Femur (tissue), 1 donor: Measurements from ENCODE around the gene PP2D1.
A peak's percentile ranks its signal among the peaks of the same experiment; 100 is the strongest.
"Not testable (repeated sequence)": the region's sequence is repeated elsewhere in the genome, so short reads cannot be mapped to it uniquely, and the experiment has no call there.

Experiments
- DNase-seq: peaks from one replicate; pipeline ENCODE4 v3.0.0-alpha.2; 2017

PP2D1 gene

GRCh38 chr3:20039765-20040547 lies 27.9 kb upstream of the PP2D1 start, which contains the start of gene KAT2B:
KAT2B (plus strand) TSS chr3:20040446; CDS start chr3:20040478, 32 bp downstream.
- DNase-seq = peak; percentile 86

DNA sequence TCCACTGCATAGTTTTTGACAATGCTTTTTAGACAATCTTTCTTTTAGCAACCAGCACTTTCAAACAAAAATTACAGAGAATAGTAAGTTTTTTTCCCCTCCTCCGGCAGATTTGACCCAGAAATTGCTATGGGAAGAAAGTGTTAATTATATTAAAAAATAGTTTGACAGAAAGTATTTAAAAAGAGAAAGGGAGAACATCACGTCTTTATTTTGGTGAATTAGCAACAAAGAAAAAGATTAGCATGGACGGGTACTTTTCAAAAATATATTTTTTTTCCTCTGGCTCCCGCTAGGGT lies 27.4 kb upstream of the PP2D1 start:
- DNase-seq = no peak

GRCh38 chr3:20038699-20039465 lies 26.8 kb upstream of the PP2D1 start:
- no peak for DNase-seq

DNA sequence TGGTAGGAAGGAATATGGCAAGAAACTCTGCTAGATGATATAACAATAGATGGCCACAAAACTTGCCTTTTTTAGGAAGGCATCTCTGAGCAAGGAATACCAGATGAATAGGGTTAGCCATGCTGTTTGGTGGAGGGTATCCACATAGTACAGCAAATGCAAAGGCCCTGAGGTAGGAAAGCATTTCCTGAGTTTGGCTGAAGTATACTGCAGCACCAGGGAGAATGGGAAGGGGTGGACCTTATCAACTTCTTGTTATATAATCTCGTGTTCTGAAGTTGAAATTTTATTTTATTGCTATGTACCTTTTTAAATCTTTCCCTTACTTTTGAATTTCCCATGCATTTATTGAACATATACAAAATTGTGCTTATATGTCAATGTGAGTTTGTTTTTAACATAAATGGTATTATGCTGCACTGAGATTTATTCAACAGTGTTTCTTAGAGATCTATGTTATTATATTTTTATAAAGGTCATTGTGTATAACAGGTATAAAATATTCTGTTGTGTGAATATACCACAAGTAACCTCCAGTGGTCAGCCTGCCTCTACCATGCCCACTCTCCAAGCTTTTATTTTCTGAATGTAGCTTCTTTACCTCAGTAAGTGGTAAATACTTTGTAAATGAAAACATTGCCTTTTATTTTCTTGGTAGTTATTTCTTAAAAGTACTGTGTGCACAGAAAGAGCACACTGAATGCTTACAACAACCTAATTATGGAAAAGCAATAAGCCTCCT lies 25.4 kb upstream of the PP2D1 start:
- DNase-seq = no peak

DNA sequence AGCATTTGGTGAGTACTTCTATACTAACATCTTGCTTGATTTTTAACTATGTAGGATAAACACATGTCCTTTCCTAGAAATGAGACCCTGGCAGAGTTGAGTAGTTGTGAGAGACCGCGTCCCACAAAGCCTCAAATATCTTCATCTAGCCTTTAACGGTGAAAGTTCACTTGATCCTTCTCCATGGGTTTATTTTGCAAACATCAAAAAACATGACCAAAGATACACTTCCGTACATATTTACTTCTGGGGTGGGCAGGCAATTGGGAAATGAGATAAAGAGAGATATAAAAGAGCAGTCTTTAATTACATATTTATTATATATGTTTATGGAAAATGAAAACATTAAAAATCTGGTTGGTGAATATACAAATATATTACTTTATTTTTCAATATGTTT lies 23.0 kb upstream of the PP2D1 start:
- no peak for DNase-seq

DNA sequence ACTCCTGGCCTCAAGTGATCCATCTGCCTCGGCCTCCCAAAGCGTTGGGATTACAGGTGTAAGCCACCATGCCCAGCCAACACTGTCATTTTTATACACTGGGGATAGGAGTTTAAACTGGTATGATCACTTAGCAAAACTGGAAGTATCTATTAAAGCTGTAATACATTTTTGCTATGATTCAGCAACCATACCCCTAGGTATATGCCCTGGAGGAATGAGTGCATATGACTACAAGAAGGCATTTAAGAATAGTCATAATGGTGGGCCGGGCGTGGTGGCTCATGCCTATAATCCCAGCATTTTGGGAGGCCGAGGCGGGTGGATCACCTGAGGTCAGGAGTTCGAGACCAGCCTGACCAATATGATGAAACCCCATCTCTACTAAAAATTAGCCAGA lies 19.9 kb upstream of the PP2D1 start:
- not testable (repeated sequence) for DNase-seq

DNA sequence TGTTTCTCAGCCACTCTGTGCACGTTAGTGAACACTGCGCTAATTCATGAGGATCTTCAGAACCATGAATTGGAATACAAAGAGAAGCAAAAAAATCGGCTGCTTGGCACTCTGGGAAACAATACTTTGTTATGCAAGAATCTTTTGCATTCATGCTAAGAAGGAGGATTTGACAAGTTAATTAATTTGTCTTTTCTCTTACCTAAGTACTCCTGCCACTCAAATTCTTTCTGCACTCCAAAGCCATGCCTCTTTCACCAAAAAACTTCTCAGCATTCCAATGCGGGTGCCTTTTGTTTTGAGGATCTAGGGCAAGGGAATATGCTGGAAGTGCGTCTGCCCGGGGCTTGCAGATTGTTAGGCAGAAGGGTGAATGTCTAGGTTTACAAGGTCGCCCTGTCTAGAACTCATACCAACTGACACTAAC lies 16.9 kb upstream of the PP2D1 start:
- no peak for DNase-seq

GRCh38 chr3:20027136-20027535 lies 15.1 kb upstream of the PP2D1 start:
- no peak for DNase-seq

GRCh38 chr3:20023623-20024405 lies 11.8 kb upstream of the PP2D1 start:
- peak; percentile 36 for DNase-seq

- DNase-seq = no peak
Observed at GRCh38 chr3:20022954-20023622, 11.0 kb upstream of the PP2D1 start.

GRCh38 chr3:20016076-20016475 lies 4.0 kb upstream of the PP2D1 start:
- not testable (repeated sequence) for DNase-seq

DNA sequence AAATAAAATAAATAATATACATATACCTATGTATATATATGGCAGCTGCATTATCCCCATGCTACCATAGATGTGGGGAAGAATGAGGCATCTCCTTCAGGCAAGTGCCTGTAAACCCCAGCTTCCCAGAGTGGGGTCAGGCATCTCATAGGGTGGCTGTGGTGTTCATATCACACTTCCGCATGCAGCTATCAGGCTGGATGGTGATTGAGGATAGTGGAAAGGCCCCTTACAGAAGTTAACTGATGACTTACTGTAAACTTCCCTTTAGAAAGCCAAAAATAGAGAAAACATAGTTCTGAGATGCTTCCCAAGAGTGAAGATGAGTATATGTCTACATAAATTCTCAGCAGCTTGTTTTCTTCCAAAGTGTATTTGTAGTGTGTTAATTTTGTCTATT lies 3.5 kb upstream of the PP2D1 start:
- DNase-seq = no peak

DNA sequence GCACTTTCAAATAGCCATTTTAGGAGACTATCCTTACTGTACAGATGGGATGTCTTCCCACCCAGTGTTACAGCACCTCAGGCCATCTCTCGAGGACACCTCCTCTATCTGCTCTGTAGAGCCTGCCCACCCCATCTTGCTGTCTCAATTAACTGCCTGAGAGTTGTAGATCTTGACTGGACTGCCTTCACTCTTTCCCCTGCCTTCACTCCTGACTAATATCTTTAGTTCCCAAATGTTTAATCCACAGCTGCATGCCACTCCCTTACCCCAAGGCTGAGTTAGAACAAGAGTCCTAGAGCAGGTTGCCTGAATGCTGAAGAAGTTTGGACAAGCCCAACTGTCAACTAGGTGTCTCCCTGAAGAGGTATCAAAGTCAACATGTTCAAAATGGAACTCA lies 1.3 kb upstream of the PP2D1 start:
- DNase-seq = no peak

GRCh38 chr3:20008646-20009045 lies 3.4 kb downstream of the PP2D1 start:
- no peak for DNase-seq

- DNase-seq = no peak
Observed at GRCh38 chr3:20007960-20008359, 4.1 kb downstream of the PP2D1 start.

- no peak for DNase-seq
Observed at GRCh38 chr3:20001932-20002331, 10.1 kb downstream of the PP2D1 start.

GRCh38 chr3:19997502-19997901 lies 14.6 kb downstream of the PP2D1 start:
- DNase-seq = no peak

DNA sequence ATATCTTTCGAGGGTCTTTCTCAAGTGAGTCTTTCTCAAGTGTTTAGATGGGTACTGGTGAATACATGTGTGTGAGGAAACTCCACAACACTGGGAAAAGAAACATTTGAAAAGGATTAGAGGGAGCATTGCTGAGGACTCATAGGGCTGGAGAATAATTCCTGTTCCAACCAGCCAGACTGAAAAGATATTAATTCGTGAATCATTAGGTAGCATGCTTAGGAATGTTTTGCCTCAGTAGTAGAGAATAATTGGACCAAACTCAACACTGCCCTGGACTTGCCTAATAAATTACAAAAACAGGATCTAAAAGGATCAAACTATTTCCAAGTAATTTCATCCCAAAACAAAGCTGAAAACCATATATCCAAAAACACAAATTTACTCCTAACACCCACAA lies 17.3 kb downstream of the PP2D1 start:
- DNase-seq = no peak

- not testable (repeated sequence) for DNase-seq
Observed at GRCh38 chr3:19988904-19989303, 23.2 kb downstream of the PP2D1 start.

- no peak for DNase-seq
Observed at GRCh38 chr3:19972054-19972453, 40.0 kb downstream of the PP2D1 start.

- no peak for DNase-seq
Observed at GRCh38 chr3:19970327-19970726, 41.7 kb downstream of the PP2D1 start.

DNA sequence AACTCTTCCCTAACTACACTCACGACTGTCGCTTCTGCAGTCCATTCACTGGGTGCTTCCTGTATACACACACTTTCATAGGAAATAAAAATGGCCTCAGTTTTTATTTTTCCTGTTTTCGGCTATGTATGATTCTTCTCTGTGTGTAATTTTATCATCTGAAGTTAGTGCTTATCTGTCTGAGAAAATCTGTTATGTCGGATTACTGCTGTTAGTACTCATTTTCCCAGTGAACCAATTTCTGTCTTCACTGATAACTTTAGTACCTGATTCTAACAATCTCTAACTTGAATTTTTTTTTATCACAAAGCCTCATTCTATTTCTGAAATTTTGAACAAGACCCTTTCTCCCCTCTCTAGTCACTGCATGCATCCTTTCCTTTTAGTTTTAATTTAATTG lies 44.3 kb downstream of the PP2D1 start:
- DNase-seq = no peak
